ENCODE results near the gene PPP1R36.
"Not testable (repeated sequence)": the region's sequence is repeated elsewhere in the genome, so short reads cannot be mapped to it uniquely, and the experiment has no call there.

Gene PPP1R36

DNA sequence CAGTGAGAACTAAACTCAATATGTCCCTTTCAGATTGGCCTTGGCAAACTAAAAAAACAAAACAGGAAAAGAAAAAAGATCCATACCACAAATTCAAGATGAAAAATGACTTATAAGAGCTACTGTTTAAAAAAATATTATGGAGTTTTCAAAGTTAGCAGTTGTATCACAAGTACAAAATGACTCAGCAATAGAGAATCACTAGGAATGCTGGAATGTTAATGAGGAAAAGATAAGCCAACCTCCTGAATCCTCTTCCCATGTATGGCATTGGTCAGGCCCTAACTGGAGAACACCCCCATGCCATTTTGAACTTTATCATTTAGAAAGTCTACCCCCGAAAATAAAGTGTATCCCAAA is 62.2 kb downstream of the PPP1R36 start:
- DNase-seq (ENCODE audit: low read depth in 2 of 2) = peak; percentile 43 to 78
- H3K4me3 ChIP-seq (replicated peaks in 1 of 2; ENCODE audit: low read depth in 2 of 2, low read length in 2 of 2) = no peak overlapping the region
- TF ChIP-seq, protein P1, sequence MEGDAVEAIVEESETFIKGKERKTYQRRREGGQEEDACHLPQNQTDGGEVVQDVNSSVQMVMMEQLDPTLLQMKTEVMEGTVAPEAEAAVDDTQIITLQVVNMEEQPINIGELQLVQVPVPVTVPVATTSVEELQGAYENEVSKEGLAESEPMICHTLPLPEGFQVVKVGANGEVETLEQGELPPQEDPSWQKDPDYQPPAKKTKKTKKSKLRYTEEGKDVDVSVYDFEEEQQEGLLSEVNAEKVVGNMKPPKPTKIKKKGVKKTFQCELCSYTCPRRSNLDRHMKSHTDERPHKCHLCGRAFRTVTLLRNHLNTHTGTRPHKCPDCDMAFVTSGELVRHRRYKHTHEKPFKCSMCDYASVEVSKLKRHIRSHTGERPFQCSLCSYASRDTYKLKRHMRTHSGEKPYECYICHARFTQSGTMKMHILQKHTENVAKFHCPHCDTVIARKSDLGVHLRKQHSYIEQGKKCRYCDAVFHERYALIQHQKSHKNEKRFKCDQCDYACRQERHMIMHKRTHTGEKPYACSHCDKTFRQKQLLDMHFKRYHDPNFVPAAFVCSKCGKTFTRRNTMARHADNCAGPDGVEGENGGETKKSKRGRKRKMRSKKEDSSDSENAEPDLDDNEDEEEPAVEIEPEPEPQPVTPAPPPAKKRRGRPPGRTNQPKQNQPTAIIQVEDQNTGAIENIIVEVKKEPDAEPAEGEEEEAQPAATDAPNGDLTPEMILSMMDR (IDR thresholded peaks at IDR 0.05; ENCODE audit: low read depth, low read length) = no peak

DNA sequence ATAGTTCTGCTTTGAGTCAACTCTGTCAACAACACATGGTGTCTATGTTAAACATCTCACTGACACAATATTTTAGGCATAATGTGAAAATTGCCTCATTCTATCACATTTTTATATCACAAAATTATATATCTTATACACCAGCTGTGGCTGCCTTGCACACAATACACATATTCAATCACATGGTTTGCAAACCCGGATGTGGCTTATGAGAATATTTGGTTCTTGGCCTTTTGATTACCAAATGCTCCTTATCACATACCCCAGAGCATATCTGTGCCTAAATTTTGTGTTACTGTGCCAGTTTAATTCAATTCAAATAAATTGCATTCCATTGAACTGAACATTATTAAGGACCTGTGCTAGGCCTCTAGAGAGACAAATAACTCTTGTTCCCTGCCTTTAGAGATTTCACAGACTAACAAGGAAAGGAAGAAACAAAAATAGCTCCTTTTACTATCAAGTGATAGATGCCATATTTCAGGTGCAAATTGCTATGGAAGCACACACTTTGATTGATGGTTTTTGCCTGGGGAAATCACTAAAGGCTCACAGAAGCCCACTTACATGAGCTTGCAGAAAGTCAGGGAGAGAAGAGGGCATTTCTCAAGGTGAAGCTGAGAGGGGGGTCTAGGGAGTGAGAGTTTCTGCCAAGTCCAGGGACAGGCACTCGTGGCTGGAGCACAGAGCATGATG is 63.4 kb downstream of the PPP1R36 start:
- TF ChIP-seq, protein P1 (IDR thresholded peaks at IDR 0.05; ENCODE audit: low read depth, low read length) = no peak
- DNase-seq (ENCODE audit: low read depth in 2 of 2) = no peak

DNA sequence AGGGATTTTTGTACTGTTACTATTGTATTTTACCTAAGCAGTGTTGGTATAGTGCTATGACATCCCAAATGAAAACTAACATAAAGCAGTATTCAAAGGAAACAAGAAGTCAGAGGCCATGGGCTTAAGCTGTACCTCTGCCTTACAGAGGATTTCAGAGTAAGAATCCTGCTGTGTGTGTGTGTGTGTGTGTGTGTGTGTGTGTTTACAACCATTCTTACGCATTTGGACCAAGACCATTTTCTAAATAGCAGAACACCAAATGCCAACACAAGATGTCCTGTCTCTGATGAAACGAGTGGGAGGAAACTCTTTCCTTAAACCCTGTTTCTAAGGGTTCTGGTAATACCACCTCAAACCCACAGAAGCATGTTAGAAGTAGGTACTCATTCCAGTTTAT is 64.4 kb downstream of the PPP1R36 start:
- TF ChIP-seq, protein P1 (IDR thresholded peaks at IDR 0.05; ENCODE audit: low read depth, low read length) = no peak
- DNase-seq (ENCODE audit: low read depth in 2 of 2) = no peak
- no peak overlapping the region for H3K4me3 ChIP-seq (replicated peaks in 1 of 2; ENCODE audit: low read depth in 2 of 2, low read length in 2 of 2)

More for the DNA sequence above, 63.4 kb downstream of the PPP1R36 start:
- no peak overlapping the region for H3K4me3 ChIP-seq (replicated peaks in 1 of 2; ENCODE audit: low read depth in 2 of 2, low read length in 2 of 2)

DNA sequence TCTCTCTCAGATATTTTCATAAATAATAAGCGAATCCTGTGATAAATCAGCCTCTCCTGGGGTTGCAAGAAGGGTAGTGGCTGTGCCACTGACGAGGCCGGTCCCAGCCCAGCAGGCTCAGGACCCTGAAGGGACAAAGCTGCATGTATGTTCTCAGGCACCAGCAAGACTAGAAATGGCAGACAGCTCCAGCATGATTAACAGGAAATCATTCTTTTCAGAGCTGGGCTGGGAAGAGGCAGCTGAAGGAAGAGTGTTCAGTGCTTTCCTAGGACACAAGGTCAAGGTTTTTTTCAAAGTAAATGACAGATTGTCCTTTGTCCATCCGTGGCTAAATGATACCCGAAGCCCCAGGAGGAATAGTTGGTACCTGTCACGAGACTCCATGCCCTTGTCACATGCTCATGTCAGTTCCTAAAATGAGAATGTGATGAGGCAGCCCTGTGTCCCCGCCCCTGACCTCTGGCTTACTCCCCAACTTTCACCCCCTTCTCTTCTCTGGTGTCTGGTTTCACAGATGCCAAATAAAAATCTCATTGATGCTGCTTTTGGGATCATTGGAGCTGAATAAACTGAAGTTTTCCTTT is 65.1 kb downstream of the PPP1R36 start:
- no peak overlapping the region for H3K4me3 ChIP-seq (replicated peaks in 1 of 2; ENCODE audit: low read depth in 2 of 2, low read length in 2 of 2)

DNA sequence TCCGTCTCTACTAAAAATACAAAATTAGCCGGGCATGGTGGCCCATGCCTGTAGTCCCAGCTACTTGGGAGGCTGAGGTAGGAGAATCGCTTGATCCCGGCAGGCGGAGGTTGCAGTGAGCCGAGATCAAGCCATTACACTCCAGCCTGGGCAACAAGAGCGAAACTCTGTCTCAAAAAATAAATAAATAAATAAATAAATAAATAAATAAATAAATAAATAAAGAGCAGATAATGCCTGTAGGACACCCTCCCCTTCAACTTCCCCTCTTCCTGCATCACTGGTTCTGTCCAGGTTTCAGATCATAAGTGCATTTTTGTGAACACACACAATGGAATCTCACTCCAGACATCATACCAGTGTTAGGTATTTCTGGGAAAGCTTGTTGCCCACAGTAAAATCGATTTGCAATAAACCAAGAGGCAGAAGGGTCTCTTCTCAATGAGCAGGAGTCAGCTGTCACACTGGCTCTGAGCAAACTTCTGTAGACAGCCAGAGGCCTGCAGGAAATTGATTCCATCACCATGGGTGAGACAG is 68.2 kb downstream of the PPP1R36 start:
- H3K4me3 ChIP-seq (replicated peaks in 1 of 2; ENCODE audit: low read depth in 2 of 2, low read length in 2 of 2); DNase-seq (ENCODE audit: low read depth in 2 of 2): not testable (repeated sequence)

More for the DNA sequence above, 65.1 kb downstream of the PPP1R36 start:
- TF ChIP-seq, protein P1 (IDR thresholded peaks at IDR 0.05; ENCODE audit: low read depth, low read length) = no peak
- DNase-seq (ENCODE audit: low read depth in 2 of 2) = no peak

DNA sequence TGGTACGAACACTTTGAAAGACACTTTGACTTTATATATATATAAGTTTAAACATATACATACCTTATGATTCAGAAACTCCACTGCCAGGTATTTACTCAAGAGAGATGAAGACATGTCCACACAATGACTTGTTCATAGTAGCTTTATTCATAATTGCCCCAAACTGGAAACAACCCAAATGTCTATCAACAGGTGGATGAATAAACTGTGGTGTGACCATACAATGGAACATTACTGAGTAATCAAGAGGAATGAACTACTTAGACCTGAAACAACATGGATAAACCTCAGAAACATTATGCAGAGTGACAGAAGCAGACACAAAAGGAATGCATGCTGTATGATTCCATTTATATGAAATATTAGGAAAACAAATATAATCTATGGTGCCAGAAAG is 71.1 kb downstream of the PPP1R36 start:
- TF ChIP-seq, protein P1 (IDR thresholded peaks at IDR 0.05; ENCODE audit: low read depth, low read length) = no peak
- H3K4me3 ChIP-seq (replicated peaks in 1 of 2; ENCODE audit: low read depth in 2 of 2, low read length in 2 of 2) = no peak overlapping the region
- DNase-seq (ENCODE audit: low read depth in 2 of 2) = no peak

DNA sequence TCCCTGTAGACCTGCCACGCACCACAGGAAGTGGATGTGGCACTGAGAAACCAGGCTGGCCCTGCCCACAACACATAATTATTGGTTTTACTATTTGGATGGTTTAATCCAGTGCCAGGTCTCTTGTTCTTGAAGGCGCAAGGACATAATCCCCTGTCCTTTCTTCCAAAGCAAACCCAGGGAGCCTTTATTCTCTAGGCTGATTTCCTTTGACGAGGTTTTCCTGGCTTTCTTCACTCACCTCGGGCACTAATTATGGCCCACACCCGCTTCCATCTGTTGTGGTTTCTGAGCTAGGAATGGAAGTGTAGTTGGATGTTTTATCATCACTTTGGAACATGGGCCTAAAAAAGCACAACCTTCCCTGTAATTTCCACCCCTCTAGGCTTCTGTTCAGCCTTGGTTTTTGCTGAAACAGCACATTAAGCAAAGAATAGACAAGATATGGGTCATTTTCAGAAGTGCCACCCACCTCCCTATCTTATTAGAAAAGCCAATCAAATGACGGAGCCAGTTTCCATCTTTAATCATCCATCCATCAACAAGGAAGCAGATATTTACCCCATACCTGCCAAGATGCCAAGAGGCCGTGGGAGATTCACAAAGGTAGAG is 73.9 kb downstream of the PPP1R36 start:
- TF ChIP-seq, protein P1 (IDR thresholded peaks at IDR 0.05; ENCODE audit: low read depth, low read length) = no peak
- no peak for DNase-seq (ENCODE audit: low read depth in 2 of 2)
- no peak overlapping the region for H3K4me3 ChIP-seq (replicated peaks in 1 of 2; ENCODE audit: low read depth in 2 of 2, low read length in 2 of 2)

Data from cardiac fibroblast (primary cell).